ENCODE results near the gene GNE.
"Not testable (repeated sequence)": the region's sequence is repeated elsewhere in the genome, so short reads cannot be mapped to it uniquely, and the experiment has no call there.

The GNE gene, protein sequence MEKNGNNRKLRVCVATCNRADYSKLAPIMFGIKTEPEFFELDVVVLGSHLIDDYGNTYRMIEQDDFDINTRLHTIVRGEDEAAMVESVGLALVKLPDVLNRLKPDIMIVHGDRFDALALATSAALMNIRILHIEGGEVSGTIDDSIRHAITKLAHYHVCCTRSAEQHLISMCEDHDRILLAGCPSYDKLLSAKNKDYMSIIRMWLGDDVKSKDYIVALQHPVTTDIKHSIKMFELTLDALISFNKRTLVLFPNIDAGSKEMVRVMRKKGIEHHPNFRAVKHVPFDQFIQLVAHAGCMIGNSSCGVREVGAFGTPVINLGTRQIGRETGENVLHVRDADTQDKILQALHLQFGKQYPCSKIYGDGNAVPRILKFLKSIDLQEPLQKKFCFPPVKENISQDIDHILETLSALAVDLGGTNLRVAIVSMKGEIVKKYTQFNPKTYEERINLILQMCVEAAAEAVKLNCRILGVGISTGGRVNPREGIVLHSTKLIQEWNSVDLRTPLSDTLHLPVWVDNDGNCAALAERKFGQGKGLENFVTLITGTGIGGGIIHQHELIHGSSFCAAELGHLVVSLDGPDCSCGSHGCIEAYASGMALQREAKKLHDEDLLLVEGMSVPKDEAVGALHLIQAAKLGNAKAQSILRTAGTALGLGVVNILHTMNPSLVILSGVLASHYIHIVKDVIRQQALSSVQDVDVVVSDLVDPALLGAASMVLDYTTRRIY

DNA sequence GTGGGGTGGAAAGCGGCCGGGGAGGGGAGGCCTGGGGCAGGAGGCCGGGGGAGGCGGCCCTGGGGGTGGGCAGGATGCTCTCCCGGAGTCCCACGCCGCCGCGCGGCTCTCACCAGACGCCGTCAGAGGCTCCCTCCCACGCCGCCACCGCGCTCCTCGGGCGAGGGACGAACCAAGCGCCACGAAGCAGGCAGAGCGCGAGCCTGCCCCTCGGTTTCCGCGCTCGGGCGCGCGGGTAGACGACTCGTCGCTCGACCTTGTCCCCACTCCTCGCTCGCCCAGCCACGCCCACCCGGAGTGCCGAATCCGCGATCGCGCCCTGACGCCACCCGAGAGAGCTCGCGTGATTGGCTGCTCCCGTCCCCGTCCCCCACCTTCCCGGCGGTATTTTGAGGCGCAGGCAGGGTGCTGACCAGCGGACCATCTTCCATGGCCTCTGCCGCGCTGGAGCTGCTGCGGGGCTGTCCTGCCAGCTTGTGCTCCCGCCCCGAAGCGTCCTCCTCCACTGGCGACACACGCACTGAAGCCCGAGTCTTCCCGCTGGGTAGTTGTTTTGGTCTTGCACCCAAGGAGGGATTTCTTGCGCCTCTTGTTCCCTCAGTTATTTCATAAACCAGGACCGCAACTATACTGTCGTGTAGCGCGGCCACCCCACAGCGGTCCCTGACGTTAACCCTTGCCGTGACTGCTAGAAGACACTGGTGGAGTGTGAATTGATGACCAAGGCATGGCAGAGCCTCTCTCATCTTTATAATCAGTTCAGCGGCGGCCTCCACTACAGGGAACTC, at the start of gene GNE:
GNE (minus strand) TSS at position 241 of the 788 bp plus-strand sequence. CDS start 9,093 bp downstream, outside the sequence.
- peak; percentile 97 for DNase-seq (ENCODE audit: low spot score)

DNA sequence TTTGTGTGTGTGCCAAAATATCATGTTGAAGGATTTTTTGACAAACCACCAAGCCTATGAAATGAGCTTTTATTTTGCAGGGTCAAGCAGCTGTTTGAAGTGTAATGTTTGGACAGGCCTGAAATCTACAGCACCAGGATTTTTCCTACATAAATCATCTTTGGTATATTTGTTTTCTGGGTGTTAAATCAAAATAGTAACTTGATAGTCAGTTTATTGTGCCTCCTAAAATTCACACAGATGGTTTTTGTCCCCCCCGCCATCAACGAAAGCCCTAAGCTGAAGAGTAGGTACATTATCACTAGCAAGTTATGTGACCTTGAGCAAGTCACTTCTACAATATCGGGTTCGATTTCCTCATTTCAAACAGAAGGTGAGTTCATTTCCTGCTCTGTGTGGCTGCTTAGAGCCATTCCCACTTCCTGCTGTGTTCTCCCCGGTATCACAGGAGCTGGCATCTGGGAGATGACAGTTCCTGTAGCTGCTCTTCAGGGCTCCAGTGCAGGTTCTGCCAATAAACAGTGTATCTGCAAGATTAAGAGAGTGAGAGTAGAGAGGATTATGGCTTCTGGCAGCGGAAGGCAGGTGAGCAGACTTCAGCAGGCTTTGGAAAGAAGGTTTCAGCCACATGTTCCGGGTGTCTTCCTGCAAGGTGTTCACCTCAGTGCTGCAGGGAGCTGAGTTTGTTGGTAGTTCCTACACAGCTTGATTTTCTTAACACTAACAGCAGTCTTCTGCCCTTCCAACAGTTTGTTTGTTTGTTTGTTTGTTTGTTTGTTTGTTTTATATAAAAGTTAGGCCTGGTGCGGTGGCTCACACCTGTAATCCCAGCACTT, 48.4 kb upstream of the GNE start:
- DNase-seq (ENCODE audit: low spot score), result no peak

DNA sequence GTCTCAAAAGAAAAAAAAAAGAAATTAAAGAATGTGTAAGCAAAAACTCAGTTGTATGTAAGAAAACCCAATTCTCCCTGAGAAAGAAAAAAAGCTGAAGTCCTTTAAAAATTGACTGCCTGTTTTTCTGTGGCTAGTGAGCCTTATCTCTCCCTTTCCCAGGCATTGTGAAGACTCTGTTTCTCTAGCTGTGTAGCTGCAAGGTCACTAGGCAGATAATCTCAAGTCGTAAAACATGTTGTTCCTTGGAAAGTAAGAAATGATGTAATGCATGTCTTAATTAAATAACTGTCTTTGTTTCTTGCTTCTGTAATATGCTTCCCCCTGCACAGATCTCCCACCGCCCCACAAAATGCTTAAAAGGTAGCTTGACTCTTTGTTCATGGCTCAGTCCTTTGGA, 46.1 kb upstream of the GNE start:
- not testable (repeated sequence) for DNase-seq (ENCODE audit: low spot score)

DNA sequence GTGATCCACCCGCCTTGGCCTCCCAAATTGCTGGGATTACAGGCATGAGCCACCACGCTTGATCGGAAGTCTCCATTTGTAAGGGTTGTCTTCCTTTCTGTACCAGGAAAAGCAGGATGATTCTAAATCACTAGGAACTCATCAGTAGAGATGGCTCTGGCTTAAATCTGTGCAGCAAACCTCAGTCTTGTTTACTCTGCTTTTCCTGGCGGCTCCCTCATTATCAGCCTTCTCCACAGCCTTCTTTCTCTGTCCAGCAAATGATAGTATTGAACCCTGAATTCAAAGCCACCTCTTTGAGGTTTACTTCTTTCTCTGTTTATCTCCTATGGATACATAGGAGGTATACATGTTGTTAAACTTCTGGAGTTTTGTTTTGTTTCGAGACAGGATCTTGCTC, 43.0 kb upstream of the GNE start:
- DNase-seq (ENCODE audit: low spot score), result no peak

DNA sequence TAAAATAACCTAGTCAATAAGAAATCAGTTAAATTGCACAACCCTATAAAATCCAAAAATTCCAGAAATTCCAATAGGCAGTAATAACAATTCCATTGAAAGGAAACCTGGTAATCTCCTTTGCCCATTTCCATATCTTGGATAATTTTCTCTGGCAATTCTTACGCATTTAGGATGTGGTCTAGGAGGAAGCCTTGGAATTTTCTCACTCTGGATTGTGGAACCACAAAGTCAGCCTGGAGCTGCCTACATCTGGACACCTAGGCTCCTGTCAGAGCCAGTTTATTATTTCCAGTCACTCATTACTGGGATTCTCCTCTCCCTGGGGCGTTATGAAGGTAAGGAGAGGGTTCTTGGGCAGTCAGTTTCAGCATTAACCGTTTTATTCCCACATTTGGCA, 40.3 kb upstream of the GNE start:
- no peak for DNase-seq (ENCODE audit: low spot score)

DNA sequence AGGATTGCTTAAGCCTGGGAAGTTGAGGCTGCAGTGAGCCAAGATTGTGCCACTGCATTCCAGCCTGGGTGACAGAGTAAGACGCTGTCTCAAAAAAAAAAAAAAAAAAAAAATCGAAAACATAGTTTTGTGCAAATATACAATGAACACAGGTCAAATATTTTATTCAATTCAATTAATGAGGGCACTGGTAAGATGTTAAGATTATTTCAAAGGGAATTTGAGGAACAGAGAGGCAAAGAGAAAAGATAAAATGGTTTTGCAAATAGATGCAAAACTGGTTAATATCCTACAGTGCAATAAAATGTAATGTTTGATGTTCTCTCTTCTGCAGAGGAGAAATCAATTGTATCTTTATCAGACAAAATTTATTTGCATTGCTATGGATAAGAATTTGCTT, 39.5 kb upstream of the GNE start:
- DNase-seq (ENCODE audit: low spot score), result no peak

DNA sequence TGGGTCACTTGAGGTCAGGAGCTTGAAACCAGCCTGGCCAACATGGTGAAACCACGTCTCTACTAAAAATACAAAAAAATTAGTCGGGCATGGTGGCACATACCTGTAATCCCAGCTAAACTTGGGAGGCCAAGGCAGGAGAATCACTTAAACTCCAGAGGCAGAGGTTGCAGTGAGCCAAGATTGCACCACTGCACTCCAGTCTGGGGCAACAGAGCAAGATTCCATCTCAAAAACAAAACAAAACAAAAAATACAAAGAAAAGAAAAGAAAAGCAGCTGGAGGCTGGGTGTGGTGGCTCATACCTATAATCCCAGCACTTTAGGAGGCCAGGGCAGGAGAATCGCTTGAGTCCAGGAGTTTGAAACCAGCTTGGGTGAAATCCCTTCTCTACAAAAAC, 36.7 kb upstream of the GNE start:
- DNase-seq (ENCODE audit: low spot score), result not testable (repeated sequence)

DNA sequence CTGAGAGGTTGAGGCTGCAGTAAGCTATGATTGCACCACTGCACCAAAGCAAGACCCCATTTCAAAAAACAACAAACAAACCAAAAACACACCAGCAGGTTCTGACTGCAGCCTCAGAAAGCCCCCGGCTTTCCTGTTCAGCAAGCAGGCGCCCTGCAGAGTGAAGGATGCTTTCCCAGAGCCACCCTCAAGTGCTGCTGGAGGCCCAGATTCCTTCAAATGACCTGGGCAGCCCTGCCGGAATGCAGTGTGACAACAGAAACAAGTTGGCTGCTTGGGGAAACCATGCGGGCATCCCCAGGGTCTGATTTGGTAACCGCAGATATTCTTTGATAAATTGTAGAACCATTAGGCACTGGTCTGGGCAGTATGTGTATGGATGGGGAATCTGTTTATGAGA, 35.7 kb upstream of the GNE start:
- no peak for DNase-seq (ENCODE audit: low spot score)

DNA sequence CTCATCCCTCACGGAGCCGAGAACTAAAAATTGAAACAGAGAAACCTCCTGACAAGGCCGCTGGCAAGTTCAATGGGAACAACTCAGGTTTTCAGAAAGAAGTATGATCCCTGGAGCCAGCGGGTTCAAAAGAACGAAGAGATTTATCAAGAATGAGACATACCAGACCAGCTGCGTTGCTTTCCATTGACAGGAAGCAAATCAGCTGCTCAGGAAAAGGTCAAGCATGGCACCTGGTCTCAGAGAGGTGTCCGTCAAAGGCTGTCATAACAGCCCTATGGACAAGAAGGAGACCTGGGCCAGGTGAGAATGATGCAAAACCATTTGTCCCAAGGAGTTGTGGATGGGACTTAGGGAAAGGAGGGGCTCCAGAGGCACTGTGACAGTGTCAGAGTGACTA, 34.9 kb upstream of the GNE start:
- no peak for DNase-seq (ENCODE audit: low spot score)

DNA sequence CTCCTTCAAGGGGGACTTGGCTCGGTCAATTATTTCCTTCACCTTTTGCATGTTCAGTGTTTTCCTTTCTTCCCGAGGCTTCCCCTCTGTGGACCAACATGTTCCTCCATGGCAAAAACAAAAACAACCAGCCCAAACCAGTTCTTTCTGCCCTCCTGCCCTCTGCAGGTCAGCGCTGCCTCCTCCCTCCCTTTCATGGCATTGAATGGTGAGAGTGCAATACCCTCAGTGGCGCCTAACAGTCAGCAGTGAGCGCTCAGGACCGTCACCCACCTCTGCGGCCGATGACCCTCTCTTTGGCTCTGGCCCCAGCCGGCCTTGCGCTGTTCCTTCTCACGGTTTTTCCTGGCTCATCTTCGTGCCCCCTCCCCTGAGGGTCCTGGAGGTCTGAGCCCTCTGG, 34.4 kb upstream of the GNE start:
- no peak for DNase-seq (ENCODE audit: low spot score)

DNA sequence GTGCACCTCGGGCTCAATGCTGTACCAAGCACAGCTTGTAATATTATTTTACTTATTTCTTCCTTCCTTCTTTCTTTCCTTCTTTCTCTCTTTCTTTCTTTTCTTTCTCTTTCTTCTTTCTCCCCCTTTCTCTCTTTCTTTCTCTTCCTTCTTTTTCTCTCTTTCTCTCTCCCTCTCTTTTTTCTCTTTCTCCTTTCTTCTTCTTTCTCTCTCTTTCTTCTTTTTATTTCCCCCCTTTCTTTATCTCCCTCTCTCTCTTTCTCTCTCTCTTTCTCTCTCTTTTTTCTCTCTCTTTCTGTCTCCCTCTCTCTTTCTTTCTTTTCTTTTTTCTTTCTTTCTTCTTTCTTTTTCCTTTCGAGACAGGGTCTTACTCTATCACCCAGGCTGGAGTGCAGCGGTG, 32.7 kb upstream of the GNE start:
- DNase-seq (ENCODE audit: low spot score), result no peak

DNA sequence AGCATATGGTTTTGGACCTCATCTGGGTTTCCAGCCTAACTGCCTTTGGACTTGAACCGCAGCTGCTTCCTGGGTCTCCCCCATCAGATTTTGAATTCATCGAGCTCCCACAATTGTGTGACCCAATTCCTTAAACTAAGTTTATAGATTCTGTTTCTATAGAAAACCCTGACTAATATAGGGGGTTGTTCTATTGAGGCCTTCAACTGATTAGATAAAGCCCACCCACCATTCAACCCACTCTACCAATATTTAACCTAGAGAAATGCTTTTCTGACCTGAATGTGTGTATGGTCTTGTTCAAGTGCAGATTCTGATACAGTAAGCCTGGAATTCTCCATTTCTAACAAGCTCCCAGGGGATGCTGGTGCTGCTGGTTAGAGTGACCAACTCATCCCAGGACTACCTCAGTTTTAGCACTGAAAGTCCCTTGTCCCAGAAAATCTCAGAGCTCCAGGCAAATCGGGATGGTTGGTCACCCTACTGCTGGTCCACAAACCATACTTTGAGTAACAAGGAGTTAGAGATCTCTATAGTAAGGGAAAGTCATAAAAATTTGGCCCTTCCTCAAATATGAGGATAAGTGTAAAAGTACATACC, 31.7 kb upstream of the GNE start:
- DNase-seq (ENCODE audit: low spot score), result no peak

DNA sequence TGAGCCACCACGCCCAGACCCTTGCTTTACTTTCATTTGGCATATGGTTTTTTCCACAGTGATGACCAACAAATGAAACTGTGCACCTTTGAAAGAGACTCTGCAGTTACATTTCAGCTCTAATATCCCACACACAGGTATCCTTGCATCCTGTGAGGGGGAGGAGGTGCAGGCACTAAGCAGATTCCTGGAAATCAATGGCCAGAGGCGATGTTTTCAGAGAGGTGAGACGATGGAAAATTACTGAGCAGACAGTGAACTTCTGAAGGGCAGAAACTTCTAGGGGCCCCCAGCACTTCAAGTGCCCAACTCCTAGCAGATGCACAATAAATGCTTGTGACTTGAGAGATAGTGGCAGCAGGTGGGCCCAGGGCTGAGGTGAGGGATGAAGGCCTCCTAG, 29.8 kb upstream of the GNE start:
- DNase-seq (ENCODE audit: low spot score), result no peak

DNA sequence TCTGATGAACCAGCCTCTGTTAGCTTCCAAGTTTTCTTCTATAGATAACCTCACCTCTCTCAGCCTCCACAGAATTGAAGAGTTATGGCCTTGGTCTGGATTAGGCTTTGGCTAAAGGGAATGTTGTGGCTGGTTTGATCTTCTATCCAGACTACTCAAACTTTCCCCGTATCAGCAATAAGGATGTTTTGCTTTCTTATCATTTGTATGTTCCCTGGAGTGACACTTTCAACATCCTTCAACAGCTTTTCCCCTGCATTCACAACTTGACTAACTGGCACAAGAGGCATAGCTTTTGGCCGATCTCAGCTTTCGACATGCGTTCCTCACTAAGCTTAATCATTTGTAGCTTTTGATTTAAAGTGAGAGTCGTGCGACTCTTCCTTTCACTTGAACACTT, 28.1 kb upstream of the GNE start:
- DNase-seq (ENCODE audit: low spot score), result no peak

DNA sequence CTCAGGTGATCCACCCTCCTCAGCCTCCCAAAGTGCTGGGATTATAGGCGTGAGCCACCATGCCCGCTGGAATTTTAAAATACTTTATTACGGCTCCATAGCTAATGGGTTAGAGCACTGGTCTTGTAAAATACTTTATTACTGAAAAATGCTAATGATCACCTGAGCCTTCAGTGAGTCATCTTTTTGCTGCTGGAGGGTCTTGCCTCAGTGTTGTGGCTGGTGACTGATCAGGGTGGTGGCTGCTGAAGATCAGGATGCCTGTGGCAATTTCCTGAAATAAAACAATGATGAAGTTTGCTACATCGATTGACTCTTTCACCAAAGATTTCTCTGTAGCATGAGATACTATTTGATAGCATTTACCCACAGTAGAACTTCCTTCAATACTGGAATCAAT, 26.0 kb upstream of the GNE start:
- DNase-seq (ENCODE audit: low spot score), result no peak

DNA sequence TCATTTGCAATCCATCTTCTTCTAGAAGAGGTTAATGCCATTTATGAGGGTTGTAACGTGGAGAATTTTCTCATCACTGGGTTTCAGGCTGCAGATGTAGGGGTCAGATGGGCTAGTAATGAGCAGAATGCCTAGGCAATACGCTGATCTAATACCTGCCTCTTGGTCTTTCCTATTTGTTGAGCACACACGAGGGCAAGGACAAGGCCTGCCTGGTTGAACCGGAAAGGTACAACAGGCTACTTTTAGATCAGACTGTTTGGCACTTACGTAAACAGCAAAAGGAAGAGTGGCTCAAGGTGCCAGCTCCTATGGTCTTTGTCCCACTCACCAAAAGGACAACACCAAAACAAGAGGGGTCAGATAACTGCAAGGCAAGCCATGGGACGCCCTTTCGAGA, 24.0 kb upstream of the GNE start:
- DNase-seq (ENCODE audit: low spot score), result no peak

DNA sequence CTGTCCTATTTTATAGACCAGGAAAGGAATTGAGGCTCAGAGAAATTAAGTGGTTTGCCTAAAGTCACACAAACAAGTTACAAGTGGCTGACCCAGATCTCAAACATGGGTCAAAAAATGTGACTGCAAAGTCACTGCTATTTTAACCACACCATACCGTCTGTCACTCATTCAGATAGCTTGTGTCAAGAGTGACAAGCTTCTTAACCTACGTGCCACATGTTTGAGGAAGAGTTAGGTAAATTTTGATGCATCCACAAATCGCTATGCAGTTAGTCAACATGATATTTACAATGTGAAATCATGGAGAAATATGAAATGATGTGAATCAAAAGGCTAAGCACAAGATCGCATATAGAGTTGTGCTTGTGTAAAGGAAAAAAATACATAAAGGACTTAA, 22.7 kb upstream of the GNE start:
- DNase-seq (ENCODE audit: low spot score), result no peak

DNA sequence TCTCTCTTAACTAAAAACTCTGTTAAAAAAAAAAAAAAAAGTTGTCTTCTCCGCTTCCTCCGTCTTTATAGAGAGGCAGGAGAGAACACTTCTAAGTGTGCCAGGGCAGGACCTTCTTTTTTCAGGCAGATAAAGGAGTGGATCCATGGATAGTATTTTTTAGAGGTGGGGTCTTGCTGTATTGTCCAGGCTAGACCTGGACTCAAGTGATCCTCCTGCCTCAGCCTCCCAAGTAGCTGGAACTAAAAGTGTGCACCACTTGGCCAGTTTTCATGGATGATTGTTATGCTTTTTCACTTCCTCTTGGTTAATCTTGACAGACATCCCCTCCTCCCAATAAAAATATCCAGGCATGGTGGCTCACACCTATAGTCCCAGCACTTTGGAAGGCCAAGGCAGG, 20.0 kb upstream of the GNE start:
- no peak for DNase-seq (ENCODE audit: low spot score)

DNA sequence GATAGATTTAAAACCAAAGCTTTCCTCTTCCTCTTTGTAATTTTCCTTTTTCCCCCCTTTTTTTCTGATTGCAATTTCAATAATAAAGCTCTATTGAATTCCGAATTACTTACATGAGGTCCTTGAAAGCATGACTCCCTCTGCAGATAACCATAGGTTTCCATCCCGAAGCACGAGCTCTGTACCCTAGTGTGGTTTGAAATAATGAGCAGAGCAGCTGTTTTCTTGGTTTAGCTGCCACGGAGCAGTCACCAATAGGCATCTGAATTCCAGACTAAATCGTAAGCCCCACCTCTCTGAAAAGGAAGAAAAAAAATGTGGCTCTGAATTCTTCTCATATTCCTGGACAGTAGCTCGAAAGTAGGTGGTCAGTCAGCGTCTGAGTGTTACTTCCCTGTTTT, 18.5 kb upstream of the GNE start:
- DNase-seq (ENCODE audit: low spot score), result no peak

DNA sequence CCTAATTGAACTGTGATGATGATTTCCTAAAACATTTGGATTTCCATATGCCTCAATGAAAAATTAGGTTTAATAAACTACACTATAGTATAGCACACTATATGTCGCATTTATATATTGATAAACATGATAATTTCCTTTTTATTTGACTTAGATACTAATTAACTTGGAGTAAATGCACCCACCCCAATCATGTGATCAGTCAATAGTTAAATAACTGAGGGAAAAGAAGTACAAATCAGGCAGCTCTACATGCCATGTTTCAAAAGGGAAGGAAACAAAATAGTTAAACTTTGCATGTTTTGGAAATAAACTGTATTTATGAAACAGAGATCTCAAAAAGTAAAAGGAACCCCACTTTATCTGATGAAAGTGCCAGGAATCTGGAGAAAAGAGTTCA, 18.0 kb upstream of the GNE start:
- DNase-seq (ENCODE audit: low spot score), result no peak

DNA sequence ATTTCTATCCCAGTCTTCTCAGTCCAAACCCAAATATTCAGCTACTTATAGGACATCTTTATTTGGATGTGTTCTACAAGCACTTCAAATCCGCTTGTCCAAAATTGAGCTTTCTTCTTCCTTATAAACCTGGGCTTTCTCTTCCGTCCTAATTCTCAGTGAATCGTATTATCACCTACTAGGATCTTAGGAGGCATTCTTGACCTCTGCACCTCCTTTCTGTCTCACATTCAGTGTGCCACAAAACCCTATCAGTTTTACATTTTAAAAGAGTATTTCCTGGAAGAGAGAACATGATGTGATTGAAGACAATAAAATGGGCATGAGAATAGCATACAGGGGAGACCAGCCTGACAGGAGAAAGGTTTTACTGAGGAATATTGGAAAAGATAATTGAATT, 16.8 kb upstream of the GNE start:
- DNase-seq (ENCODE audit: low spot score), result no peak

DNA sequence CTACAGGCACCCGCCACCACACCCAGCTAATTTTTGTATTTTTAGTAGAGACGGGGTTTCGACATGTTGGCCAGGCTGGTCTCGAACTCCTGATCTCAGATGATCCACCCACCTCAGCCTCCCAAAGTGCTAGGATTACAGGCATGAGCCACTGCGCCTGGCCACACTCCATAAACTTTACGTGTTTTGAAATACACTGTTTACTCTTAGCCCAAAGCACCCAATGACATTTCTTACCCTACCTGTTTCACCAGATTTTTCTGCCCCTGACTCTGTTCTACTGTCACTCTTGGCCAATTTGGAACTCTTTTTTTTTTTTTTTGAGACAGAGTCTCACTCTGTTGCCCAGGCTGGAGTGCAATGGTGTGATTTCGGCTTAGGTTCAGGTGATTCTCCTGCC, 15.1 kb upstream of the GNE start:
- DNase-seq (ENCODE audit: low spot score), result not testable (repeated sequence)

All from globus pallidus (tissue), 1 donor.